Measurements from ENCODE around the gene NFIB. TPM values are rescaled to one million over a fixed set of nuclear protein-coding genes. Genes with fewer than 3 reads are reported as not detected.

The NFIB gene
- total RNA-seq, 1 experiment from 2014 or later, result 3.6 TPM

DNA sequence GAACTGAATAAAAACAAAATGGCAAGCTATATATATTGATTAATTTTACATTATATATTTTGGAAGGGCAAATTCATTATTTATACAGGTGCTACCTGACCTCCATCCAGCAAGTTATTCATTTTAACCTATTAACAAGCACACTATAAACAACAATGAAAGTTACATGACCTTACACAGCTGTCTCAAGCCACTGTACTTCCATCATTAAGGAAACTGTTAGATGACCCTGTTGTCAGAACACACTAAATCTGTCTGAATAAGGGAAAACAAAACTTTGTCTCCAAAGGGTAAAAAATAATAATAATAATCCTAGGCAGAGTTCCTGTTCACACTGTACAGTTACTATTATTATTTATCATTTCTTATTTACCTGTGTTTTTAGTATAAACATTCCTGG lies 44.0 kb downstream of the NFIB start:
- H4K20me1 ChIP-seq (ENCODE audit: insufficient read depth, low read depth, low read length), result no peaks in the 10 kb centered on the region
- no peaks in the 10 kb centered on the region for H3K27me3 ChIP-seq (ENCODE audit: low read length)
- H2AFZ ChIP-seq (ENCODE audit: low read length), result no peak overlapping the region
- no peak overlapping the region for H3K27ac ChIP-seq (ENCODE audit: low read length)
- no peaks in the 10 kb centered on the region for H3K9me2 ChIP-seq (replicated peaks; ENCODE audit: insufficient read depth, low read length)
- H3K9ac ChIP-seq (ENCODE audit: low read length), result no peak overlapping the region
- peaks cover 3% of the 10 kb centered on the region; the same call in 1 of the 2 replicates for H3K4me1 ChIP-seq (ENCODE audit: low read length)
- no peaks in the 10 kb centered on the region for H3K36me3 ChIP-seq (ENCODE audit: insufficient read depth, low read length)
- no peak for DNase-seq
- no peak overlapping the region for H3K4me2 ChIP-seq (ENCODE audit: low read depth, low read length, poor library complexity, severe bottlenecking)
- H3K4me3 ChIP-seq (ENCODE audit: low read length), result no peak overlapping the region
- H3K9me3 ChIP-seq (ENCODE audit: low read length), result no peaks in the 10 kb centered on the region
- H3K79me2 ChIP-seq (ENCODE audit: low read length), result no peaks in the 10 kb centered on the region

DNA sequence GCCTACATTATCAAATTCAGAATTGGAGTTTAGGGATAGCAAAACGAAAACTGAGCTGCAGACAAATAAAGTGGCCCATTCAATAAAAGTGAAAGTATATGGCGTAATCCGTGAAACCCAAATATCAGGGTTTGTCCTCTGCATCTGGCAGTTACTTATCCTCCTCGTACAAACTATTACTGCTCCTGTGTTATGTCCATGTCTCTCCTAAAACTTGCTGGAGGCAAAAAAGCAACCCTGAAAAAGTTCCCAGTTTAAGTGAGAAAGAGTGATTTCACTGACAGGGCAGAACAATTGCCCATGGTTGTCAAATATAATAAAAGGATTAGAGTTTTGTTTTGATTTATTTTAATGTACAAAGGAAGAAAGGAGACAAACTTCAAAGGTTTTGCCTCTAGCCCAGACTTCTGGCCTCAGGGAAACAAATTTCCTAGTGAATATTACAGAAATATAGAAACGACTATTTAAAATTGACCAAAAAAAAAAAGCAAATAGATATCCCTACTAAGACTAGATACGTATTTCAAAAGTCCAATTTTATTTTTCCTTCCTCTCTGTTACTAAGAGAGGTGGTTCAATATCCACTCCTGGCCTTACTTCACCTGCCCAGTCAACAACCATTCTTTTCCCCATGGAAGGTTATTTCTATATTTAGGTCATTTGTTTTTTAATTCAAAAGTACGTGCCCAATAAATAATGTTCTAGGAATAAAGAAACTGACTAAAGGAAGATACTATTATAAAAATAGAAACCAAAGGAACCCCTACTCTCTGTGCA lies 50.0 kb downstream of the NFIB start:
- Histone ChIP-seq H3K4me3 (ENCODE audit: low read length) (no peak overlapping the region), H3K4me1 (ENCODE audit: low read length) (no peaks in the 10 kb centered on the region), H2AFZ (ENCODE audit: low read length) (no peak overlapping the region), H3K9ac (ENCODE audit: low read length) (no peak overlapping the region), H3K9me2 (replicated peaks; ENCODE audit: insufficient read depth, low read length) (no peaks in the 10 kb centered on the region), H3K27me3 (ENCODE audit: low read length) (no peaks in the 10 kb centered on the region), H3K27ac (ENCODE audit: low read length) (no peak overlapping the region), H3K9me3 (ENCODE audit: low read length) (no peaks in the 10 kb centered on the region), H3K79me2 (ENCODE audit: low read length) (no peaks in the 10 kb centered on the region), H4K20me1 (ENCODE audit: insufficient read depth, low read depth, low read length) (no peaks in the 10 kb centered on the region), H3K36me3 (ENCODE audit: insufficient read depth, low read length) (no peaks in the 10 kb centered on the region), H3K4me2 (ENCODE audit: low read depth, low read length, poor library complexity, severe bottlenecking) (no peak overlapping the region)
- DNase-seq, result no peak

GRCh38 chr9:14262827-14263226 lies 51.1 kb downstream of the NFIB start:
- Histone ChIP-seq H2AFZ (ENCODE audit: low read length) (no peak overlapping the region), H4K20me1 (ENCODE audit: insufficient read depth, low read depth, low read length) (no peaks in the 10 kb centered on the region), H3K4me3 (ENCODE audit: low read length) (no peak overlapping the region), H3K36me3 (ENCODE audit: insufficient read depth, low read length) (no peaks in the 10 kb centered on the region), H3K27ac (ENCODE audit: low read length) (no peak overlapping the region), H3K9me2 (replicated peaks; ENCODE audit: insufficient read depth, low read length) (no peaks in the 10 kb centered on the region), H3K9ac (ENCODE audit: low read length) (no peak overlapping the region), H3K4me1 (ENCODE audit: low read length) (no peaks in the 10 kb centered on the region), H3K4me2 (ENCODE audit: low read depth, low read length, poor library complexity, severe bottlenecking) (no peak overlapping the region), H3K27me3 (ENCODE audit: low read length) (no peaks in the 10 kb centered on the region), H3K79me2 (ENCODE audit: low read length) (no peaks in the 10 kb centered on the region), H3K9me3 (ENCODE audit: low read length) (no peaks in the 10 kb centered on the region)
- no peak for DNase-seq

- no peak for DNase-seq
- H2AFZ ChIP-seq (ENCODE audit: low read length), result no peak overlapping the region
- no peaks in the 10 kb centered on the region for H3K4me1 ChIP-seq (ENCODE audit: low read length)
- H3K9me2 ChIP-seq (replicated peaks; ENCODE audit: insufficient read depth, low read length), result no peaks in the 10 kb centered on the region
- H3K79me2 ChIP-seq (ENCODE audit: low read length), result no peaks in the 10 kb centered on the region
- no peak overlapping the region for H3K27ac ChIP-seq (ENCODE audit: low read length)
- H3K27me3 ChIP-seq (ENCODE audit: low read length), result no peaks in the 10 kb centered on the region
- no peaks in the 10 kb centered on the region for H3K9me3 ChIP-seq (ENCODE audit: low read length)
- H3K4me3 ChIP-seq (ENCODE audit: low read length), result no peak overlapping the region
- H3K9ac ChIP-seq (ENCODE audit: low read length), result no peak overlapping the region
- no peaks in the 10 kb centered on the region for H3K36me3 ChIP-seq (ENCODE audit: insufficient read depth, low read length)
- H4K20me1 ChIP-seq (ENCODE audit: insufficient read depth, low read depth, low read length), result no peaks in the 10 kb centered on the region
- H3K4me2 ChIP-seq (ENCODE audit: low read depth, low read length, poor library complexity, severe bottlenecking), result no peak overlapping the region
These were observed 52.3 kb downstream of the NFIB start for GRCh38 chr9:14261616-14262015.

DNA sequence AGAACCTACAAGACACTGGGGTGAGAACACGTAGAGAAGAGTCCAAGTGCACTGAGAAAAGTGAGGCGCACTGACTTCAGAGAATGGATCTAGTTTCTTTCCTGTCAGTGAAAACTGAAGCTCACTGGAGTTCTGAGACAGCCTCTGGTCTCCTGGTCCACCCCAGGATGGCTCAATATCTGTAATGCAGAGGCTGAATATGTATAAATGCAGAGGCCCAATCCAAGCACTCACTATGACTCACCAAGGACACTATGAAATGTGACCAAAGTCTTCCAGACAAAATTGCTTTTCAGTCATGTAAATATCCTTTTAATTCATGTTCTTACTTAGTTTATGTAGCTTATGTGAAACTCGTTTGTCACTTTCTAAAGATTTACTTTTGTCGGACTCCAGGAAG lies 53.8 kb downstream of the NFIB start:
- Histone ChIP-seq H3K36me3 (ENCODE audit: insufficient read depth, low read length) (no peaks in the 10 kb centered on the region), H3K4me1 (ENCODE audit: low read length) (no peaks in the 10 kb centered on the region), H4K20me1 (ENCODE audit: insufficient read depth, low read depth, low read length) (no peaks in the 10 kb centered on the region), H3K9me3 (ENCODE audit: low read length) (no peaks in the 10 kb centered on the region), H3K27ac (ENCODE audit: low read length) (no peak overlapping the region), H3K27me3 (ENCODE audit: low read length) (no peaks in the 10 kb centered on the region), H3K79me2 (ENCODE audit: low read length) (no peaks in the 10 kb centered on the region), H3K9ac (ENCODE audit: low read length) (no peak overlapping the region), H2AFZ (ENCODE audit: low read length) (no peak overlapping the region), H3K9me2 (replicated peaks; ENCODE audit: insufficient read depth, low read length) (no peaks in the 10 kb centered on the region), H3K4me3 (ENCODE audit: low read length) (no peak overlapping the region), H3K4me2 (ENCODE audit: low read depth, low read length, poor library complexity, severe bottlenecking) (no peak overlapping the region)
- no peak for DNase-seq

GRCh38 chr9:14258660-14259239 lies 55.2 kb downstream of the NFIB start:
- DNase-seq, result no peak

DNA sequence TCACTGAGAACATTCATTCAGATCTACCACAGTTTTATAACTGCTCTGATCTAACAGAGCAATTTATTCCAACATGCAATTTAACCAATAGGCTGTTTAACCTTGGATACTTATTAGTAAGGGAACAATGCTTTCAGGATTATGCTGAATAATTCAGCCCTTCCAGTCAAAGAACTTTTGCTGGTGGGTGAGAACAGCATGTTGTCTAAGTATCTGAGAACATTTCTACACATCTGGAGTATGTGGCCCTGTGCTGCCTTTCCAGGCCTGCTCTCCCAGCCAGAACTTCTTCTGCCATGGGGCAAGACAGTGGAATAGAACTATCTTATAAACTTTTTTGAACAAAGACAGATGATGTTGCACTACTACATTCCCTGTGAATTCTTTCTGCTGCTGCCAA lies 55.8 kb downstream of the NFIB start:
- H3K27ac ChIP-seq (ENCODE audit: low read length), result no peak overlapping the region
- no peaks in the 10 kb centered on the region for H3K79me2 ChIP-seq (ENCODE audit: low read length)
- H3K36me3 ChIP-seq (ENCODE audit: insufficient read depth, low read length), result no peaks in the 10 kb centered on the region
- H3K9me3 ChIP-seq (ENCODE audit: low read length), result no peaks in the 10 kb centered on the region
- DNase-seq, result no peak
- no peak overlapping the region for H3K4me2 ChIP-seq (ENCODE audit: low read depth, low read length, poor library complexity, severe bottlenecking)
- no peaks in the 10 kb centered on the region for H3K9me2 ChIP-seq (replicated peaks; ENCODE audit: insufficient read depth, low read length)
- H2AFZ ChIP-seq (ENCODE audit: low read length), result no peak overlapping the region
- H3K4me3 ChIP-seq (ENCODE audit: low read length), result no peak overlapping the region
- H4K20me1 ChIP-seq (ENCODE audit: insufficient read depth, low read depth, low read length), result peaks cover 2% of the 10 kb centered on the region; the same call in 1 of the 2 replicates
- H3K9ac ChIP-seq (ENCODE audit: low read length), result no peak overlapping the region
- no peaks in the 10 kb centered on the region for H3K4me1 ChIP-seq (ENCODE audit: low read length)
- H3K27me3 ChIP-seq (ENCODE audit: low read length), result no peaks in the 10 kb centered on the region

More at GRCh38 chr9:14258660-14259239, 55.2 kb downstream of the NFIB start:
- Histone ChIP-seq H4K20me1 (ENCODE audit: insufficient read depth, low read depth, low read length) (no peaks in the 10 kb centered on the region), H3K4me3 (ENCODE audit: low read length) (no peak overlapping the region), H3K9ac (ENCODE audit: low read length) (no peak overlapping the region), H3K4me2 (ENCODE audit: low read depth, low read length, poor library complexity, severe bottlenecking) (no peak overlapping the region), H3K27me3 (ENCODE audit: low read length) (no peaks in the 10 kb centered on the region), H3K27ac (ENCODE audit: low read length) (no peak overlapping the region), H3K79me2 (ENCODE audit: low read length) (no peaks in the 10 kb centered on the region), H3K9me2 (replicated peaks; ENCODE audit: insufficient read depth, low read length) (no peaks in the 10 kb centered on the region), H2AFZ (ENCODE audit: low read length) (no peak overlapping the region), H3K36me3 (ENCODE audit: insufficient read depth, low read length) (no peaks in the 10 kb centered on the region), H3K4me1 (ENCODE audit: low read length) (no peaks in the 10 kb centered on the region), H3K9me3 (ENCODE audit: low read length) (no peaks in the 10 kb centered on the region)

GRCh38 chr9:14256588-14256987 lies 57.4 kb downstream of the NFIB start:
- Histone ChIP-seq H3K36me3 (ENCODE audit: insufficient read depth, low read length) (no peaks in the 10 kb centered on the region), H3K79me2 (ENCODE audit: low read length) (no peaks in the 10 kb centered on the region), H3K27me3 (ENCODE audit: low read length) (no peaks in the 10 kb centered on the region), H3K27ac (ENCODE audit: low read length) (no peak overlapping the region), H3K9me3 (ENCODE audit: low read length) (no peaks in the 10 kb centered on the region), H4K20me1 (ENCODE audit: insufficient read depth, low read depth, low read length) (peaks cover 3% of the 10 kb centered on the region; the same call in 1 of the 2 replicates), H3K4me1 (ENCODE audit: low read length) (no peaks in the 10 kb centered on the region), H2AFZ (ENCODE audit: low read length) (no peak overlapping the region), H3K4me3 (ENCODE audit: low read length) (no peak overlapping the region), H3K4me2 (ENCODE audit: low read depth, low read length, poor library complexity, severe bottlenecking) (no peak overlapping the region), H3K9me2 (replicated peaks; ENCODE audit: insufficient read depth, low read length) (no peaks in the 10 kb centered on the region), H3K9ac (ENCODE audit: low read length) (no peak overlapping the region)
- no peak for DNase-seq
